ENCODE measurements around the gene VPS51. TPM values are rescaled to one million over a fixed set of nuclear protein-coding genes. Genes with fewer than 3 reads are reported as not detected.
"Not testable (repeated sequence)": the region's sequence is repeated elsewhere in the genome, so short reads cannot be mapped to it uniquely, and the experiment has no call there.

Gene VPS51
- total RNA-seq, 1 donor from 2014 or later = 186 TPM

- peak in 1 of 2 donors; percentile 42 for DNase-seq (ENCODE audit: low read depth in 2 of 2)
Measured at GRCh38 chr11:65133724-65134123, 37.7 kb downstream of the VPS51 start.

- peak; percentile 80 to 94 for DNase-seq (ENCODE audit: low read depth in 2 of 2)
Measured at GRCh38 chr11:65134240-65134951, 38.4 kb downstream of the VPS51 start, which contains the start of gene SYVN1. Gene SYVN1 (minus strand): TSS chr11:65134519. CDS start chr11:65133601, 918 bp downstream.

GRCh38 chr11:65134952-65135632 lies 39.1 kb downstream of the VPS51 start:
- DNase-seq (ENCODE audit: low read depth in 2 of 2) = peak; percentile 96 to 99

GRCh38 chr11:65135633-65136145 lies 39.7 kb downstream of the VPS51 start:
- DNase-seq (ENCODE audit: low read depth in 2 of 2) = no peak

GRCh38 chr11:65136515-65137096 lies 40.6 kb downstream of the VPS51 start:
- no peak for DNase-seq (ENCODE audit: low read depth in 2 of 2)

- no peak for DNase-seq (ENCODE audit: low read depth in 2 of 2)
Measured at GRCh38 chr11:65141896-65142494, 46.0 kb downstream of the VPS51 start.

- no peak for DNase-seq (ENCODE audit: low read depth in 2 of 2)
Measured at GRCh38 chr11:65147352-65148075, 51.5 kb downstream of the VPS51 start.

GRCh38 chr11:65148657-65149056 lies 52.6 kb downstream of the VPS51 start:
- DNase-seq (ENCODE audit: low read depth in 2 of 2) = no peak

GRCh38 chr11:65150131-65150508 lies 54.1 kb downstream of the VPS51 start:
- DNase-seq (ENCODE audit: low read depth in 2 of 2) = not testable (repeated sequence)

- peak in 1 of 2 donors; percentile 78 for DNase-seq (ENCODE audit: low read depth in 2 of 2)
Measured at GRCh38 chr11:65150509-65151299, 54.7 kb downstream of the VPS51 start.

GRCh38 chr11:65151331-65151899 lies 55.4 kb downstream of the VPS51 start:
- DNase-seq (ENCODE audit: low read depth in 2 of 2) = no peak

GRCh38 chr11:65152122-65152521 lies 56.1 kb downstream of the VPS51 start:
- DNase-seq (ENCODE audit: low read depth in 2 of 2) = no peak

- no peak for DNase-seq (ENCODE audit: low read depth in 2 of 2)
Measured at GRCh38 chr11:65156256-65156655, 60.2 kb downstream of the VPS51 start.

GRCh38 chr11:65156926-65157325 lies 60.9 kb downstream of the VPS51 start:
- no peak for DNase-seq (ENCODE audit: low read depth in 2 of 2)

GRCh38 chr11:65157336-65157735 lies 61.3 kb downstream of the VPS51 start:
- DNase-seq (ENCODE audit: low read depth in 2 of 2) = no peak

GRCh38 chr11:65159012-65159411 lies 63.0 kb downstream of the VPS51 start:
- no peak for DNase-seq (ENCODE audit: low read depth in 2 of 2)

- DNase-seq (ENCODE audit: low read depth in 2 of 2) = no peak
Measured at GRCh38 chr11:65160643-65161042, 64.6 kb downstream of the VPS51 start.

Measured in dermis microvascular lymphatic vessel endothelial cell (primary cell).